Duodenal mucosa (tissue), 2 donors: ENCODE results near the gene PER2.

Experiments used
- H3K27ac ChIP-seq: one replicate; pipeline ENCODE4 v1.7.0; 2013; ENCODE audit warnings: low read depth, low read length
- H3K27me3 ChIP-seq, 2 donors: one replicate each; pipeline ENCODE4 v1.7.0; 2013; ENCODE audit warnings: low read length in 2 of 2, control low read depth in 1 of 2; ENCODE audit not compliant: insufficient read depth in 2 of 2, control insufficient read depth in 1 of 2
- H3K36me3 ChIP-seq, 2 donors: one replicate each; pipeline ENCODE4 v1.7.0; 2013; ENCODE audit warnings: low read length in 2 of 2, control low read depth in 1 of 2; ENCODE audit not compliant: insufficient read depth in 2 of 2, control insufficient read depth in 1 of 2
- H3K4me1 ChIP-seq, 2 donors: one replicate each; pipeline ENCODE4 v1.7.0; 2013; ENCODE audit warnings: low read length in 2 of 2, control low read depth in 1 of 2; ENCODE audit not compliant: insufficient read depth in 2 of 2, control insufficient read depth in 1 of 2
- H3K4me3 ChIP-seq, 2 donors: one replicate each; pipeline ENCODE4 v1.7.0; 2013; ENCODE audit warnings: low read length in 2 of 2, low read depth in 1 of 2
- H3K9ac ChIP-seq, 2 donors: one replicate each; pipeline ENCODE4 v1.7.0; 2013; ENCODE audit warnings: low read length in 2 of 2, low read depth in 1 of 2
- H3K9me3 ChIP-seq, 2 donors: one replicate each; pipeline ENCODE4 v1.7.0; 2013; ENCODE audit warnings: low read length in 2 of 2, control low read depth in 1 of 2; ENCODE audit not compliant: control insufficient read depth in 1 of 2

The PER2 gene

GRCh38 chr2:238250896-238251295 lies 37.5 kb downstream of the PER2 start:
- H3K27me3 ChIP-seq: no peaks in the 10 kb centered on the region
- H3K36me3 ChIP-seq: peaks cover 46 to 81% of the 10 kb centered on the region in 2 donors
- no peak overlapping the region for H3K9ac ChIP-seq
- H3K4me3 ChIP-seq: no peak overlapping the region
- no peaks in the 10 kb centered on the region for H3K4me1 ChIP-seq
- H3K9me3 ChIP-seq: no peaks in the 10 kb centered on the region
- no peak overlapping the region for H3K27ac ChIP-seq

- H3K9me3 ChIP-seq: no peaks in the 10 kb centered on the region
- H3K27me3 ChIP-seq: no peaks in the 10 kb centered on the region
- H3K27ac ChIP-seq: no peak overlapping the region
- no peak overlapping the region for H3K4me3 ChIP-seq
- no peak overlapping the region for H3K9ac ChIP-seq
- H3K4me1 ChIP-seq: peaks cover 7% of the 10 kb centered on the region in 2 donors
- H3K36me3 ChIP-seq: peaks cover 33 to 65% of the 10 kb centered on the region in 2 donors
These were observed 40.5 kb downstream of the PER2 start for GRCh38 chr2:238247841-238248453.

DNA sequence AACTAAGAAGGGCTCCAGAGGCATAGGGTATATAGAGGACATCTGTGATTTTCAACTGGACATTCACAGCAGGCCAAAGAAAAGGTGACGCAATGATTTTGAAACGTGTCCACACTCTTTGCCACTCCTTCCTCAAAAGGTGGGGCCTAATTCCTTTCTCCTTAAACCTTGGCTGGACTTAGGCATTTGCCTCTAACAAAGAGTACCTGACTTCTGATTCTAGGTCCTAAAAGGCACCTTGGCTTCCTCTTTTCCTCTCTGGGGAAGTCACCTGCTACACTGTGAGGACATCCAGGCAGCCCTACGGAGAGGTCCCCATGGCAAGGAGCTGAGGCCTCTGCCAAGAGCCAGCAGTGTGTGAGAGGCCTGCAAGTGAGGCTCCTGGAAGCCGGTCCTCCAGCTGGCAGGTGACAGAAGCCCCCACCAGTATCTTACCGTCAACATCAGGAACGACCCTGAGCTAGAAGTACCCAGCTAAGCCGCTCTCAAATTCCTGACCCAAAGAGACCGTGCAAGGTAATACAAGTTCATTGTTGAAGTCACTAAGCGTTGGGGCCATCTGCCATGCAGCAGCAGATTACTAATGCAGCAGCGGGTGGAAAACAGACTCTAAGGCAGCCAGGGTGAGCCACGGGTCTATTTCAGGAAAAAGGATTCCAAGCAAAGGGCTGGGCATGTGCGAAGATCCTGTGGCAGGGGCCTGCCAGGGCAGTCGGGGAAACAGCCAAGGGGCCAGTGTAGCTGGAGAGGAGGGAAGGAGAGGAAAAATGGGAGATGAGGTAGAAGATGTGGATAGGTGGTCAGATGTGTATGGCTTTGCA lies 41.2 kb downstream of the PER2 start:
- Histone ChIP-seq H3K4me1 (peaks cover 14% of the 10 kb centered on the region in 2 donors), H3K36me3 (peaks cover 28 to 58% of the 10 kb centered on the region in 2 donors), H3K4me3 (no peak overlapping the region), H3K9me3 (no peaks in the 10 kb centered on the region), H3K9ac (no peak overlapping the region), H3K27ac (no peak overlapping the region), H3K27me3 (no peaks in the 10 kb centered on the region)

GRCh38 chr2:238244151-238244550 lies 44.3 kb downstream of the PER2 start:
- Histone ChIP-seq H3K4me3 (no peak overlapping the region), H3K4me1 (peaks cover 14 to 20% of the 10 kb centered on the region in 2 donors), H3K9me3 (no peaks in the 10 kb centered on the region), H3K36me3 (peaks cover 21 to 28% of the 10 kb centered on the region in 2 donors), H3K9ac (no peak overlapping the region), H3K27ac (no peak overlapping the region), H3K27me3 (no peaks in the 10 kb centered on the region)

- Histone ChIP-seq H3K9me3 (no peaks in the 10 kb centered on the region), H3K27me3 (no peaks in the 10 kb centered on the region), H3K27ac (no peak overlapping the region), H3K4me1 (peaks cover 14 to 23% of the 10 kb centered on the region in 2 donors), H3K36me3 (peaks cover 21 to 28% of the 10 kb centered on the region in 2 donors), H3K9ac (peak overlapping the region in 1 of 2 donors; percentile 5), H3K4me3 (no peak overlapping the region)
These were observed 44.8 kb downstream of the PER2 start for GRCh38 chr2:238243496-238244076.

GRCh38 chr2:238242731-238243495 lies 45.5 kb downstream of the PER2 start:
- Histone ChIP-seq H3K36me3 (peaks cover 20 to 24% of the 10 kb centered on the region in 2 donors), H3K27me3 (no peaks in the 10 kb centered on the region), H3K9ac (peak overlapping the region in 1 of 2 donors; percentile 5), H3K27ac (no peak overlapping the region), H3K9me3 (no peaks in the 10 kb centered on the region), H3K4me1 (peaks cover 14 to 23% of the 10 kb centered on the region in 2 donors), H3K4me3 (no peak overlapping the region)

DNA sequence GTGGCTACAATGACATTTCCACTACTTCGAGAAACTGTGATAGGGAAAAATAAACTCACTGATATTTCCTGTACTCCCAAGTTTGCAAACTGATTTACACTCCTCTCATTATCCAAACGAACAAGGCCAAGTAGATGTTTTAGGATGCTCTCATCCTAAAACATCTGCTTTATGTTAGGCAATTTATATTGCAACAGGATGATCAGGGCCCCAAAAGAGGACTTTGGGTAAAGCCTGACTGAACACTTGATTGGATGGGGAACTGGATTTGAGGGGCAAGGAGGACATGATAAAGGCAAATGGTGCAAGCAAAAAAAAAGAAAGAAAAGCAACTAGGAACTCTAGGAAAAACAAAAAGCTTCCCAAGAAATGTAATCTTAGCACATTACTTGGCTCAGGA lies 46.4 kb downstream of the PER2 start:
- H3K4me3 ChIP-seq: no peak overlapping the region
- H3K27me3 ChIP-seq: no peaks in the 10 kb centered on the region
- H3K36me3 ChIP-seq: peaks cover 11 to 15% of the 10 kb centered on the region in 2 donors
- no peaks in the 10 kb centered on the region for H3K9me3 ChIP-seq
- peaks cover 14 to 23% of the 10 kb centered on the region in 2 donors for H3K4me1 ChIP-seq
- no peak overlapping the region for H3K27ac ChIP-seq
- H3K9ac ChIP-seq: no peak overlapping the region

- no peak overlapping the region for H3K27ac ChIP-seq
These were observed 47.4 kb downstream of the PER2 start for GRCh38 chr2:238240757-238241711.

More at GRCh38 chr2:238240757-238241711, 47.4 kb downstream of the PER2 start:
- peaks cover 14 to 23% of the 10 kb centered on the region in 2 donors for H3K4me1 ChIP-seq
- H3K27me3 ChIP-seq: no peaks in the 10 kb centered on the region
- H3K9me3 ChIP-seq: no peaks in the 10 kb centered on the region
- H3K4me3 ChIP-seq: no peak overlapping the region
- no peak overlapping the region for H3K9ac ChIP-seq
- H3K36me3 ChIP-seq: peaks cover 8 to 11% of the 10 kb centered on the region in 2 donors
